OCI-LY7 (cell line): ENCODE data around the gene ATP9A.

Source experiments
- EZH2phosphoT487 ChIP-seq: fragments of 200-600 bp; sonication (generic); IDR thresholded peaks from 2 replicates; pipeline ENCODE4 v1.6.1; 2018; ENCODE audit warnings: low read depth, borderline replicate concordance, mild to moderate bottlenecking, mixed run types, antibody characterized with exemption, low read length, moderate library complexity, mixed read lengths
- TF ChIP-seq, protein P1 (sequence below): fragments of 200-600 bp; sonication (generic); conservative IDR thresholded peaks from 2 replicates; pipeline ENCODE4 v1.5.1; 2014; ENCODE audit warnings: mild to moderate bottlenecking, antibody characterized with exemption, low read length, moderate library complexity, mixed read lengths

DNA sequence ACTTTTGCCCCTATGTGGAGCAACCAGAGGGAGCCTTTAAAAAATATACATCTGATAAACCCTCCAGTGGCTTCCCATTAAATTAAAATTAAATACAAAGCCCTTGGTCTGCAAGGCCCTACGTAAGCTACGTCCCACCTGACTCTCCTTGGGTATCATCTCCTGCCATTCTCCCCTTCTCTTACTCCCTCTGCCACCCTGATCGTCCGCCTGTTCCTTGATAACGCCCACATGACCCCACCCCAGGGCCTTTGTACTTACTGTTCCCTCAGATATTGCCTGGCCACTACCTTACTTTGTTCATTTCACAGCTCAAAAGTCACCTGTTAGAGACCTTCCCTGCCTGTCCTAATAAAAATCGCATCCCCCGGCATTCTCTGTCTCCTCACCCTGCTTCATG lies 220.2 kb downstream of the ATP9A start:
- TF ChIP-seq, protein P1, sequence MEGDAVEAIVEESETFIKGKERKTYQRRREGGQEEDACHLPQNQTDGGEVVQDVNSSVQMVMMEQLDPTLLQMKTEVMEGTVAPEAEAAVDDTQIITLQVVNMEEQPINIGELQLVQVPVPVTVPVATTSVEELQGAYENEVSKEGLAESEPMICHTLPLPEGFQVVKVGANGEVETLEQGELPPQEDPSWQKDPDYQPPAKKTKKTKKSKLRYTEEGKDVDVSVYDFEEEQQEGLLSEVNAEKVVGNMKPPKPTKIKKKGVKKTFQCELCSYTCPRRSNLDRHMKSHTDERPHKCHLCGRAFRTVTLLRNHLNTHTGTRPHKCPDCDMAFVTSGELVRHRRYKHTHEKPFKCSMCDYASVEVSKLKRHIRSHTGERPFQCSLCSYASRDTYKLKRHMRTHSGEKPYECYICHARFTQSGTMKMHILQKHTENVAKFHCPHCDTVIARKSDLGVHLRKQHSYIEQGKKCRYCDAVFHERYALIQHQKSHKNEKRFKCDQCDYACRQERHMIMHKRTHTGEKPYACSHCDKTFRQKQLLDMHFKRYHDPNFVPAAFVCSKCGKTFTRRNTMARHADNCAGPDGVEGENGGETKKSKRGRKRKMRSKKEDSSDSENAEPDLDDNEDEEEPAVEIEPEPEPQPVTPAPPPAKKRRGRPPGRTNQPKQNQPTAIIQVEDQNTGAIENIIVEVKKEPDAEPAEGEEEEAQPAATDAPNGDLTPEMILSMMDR: no peak
- no peak for TF ChIP-seq EZH2phosphoT487
